ENCODE data around the gene MAN1C1.

GRCh38 chr1:25576459-25577133 lies 40.0 kb upstream of the MAN1C1 start:
- TF ChIP-seq CEBPB (IDR thresholded peaks at IDR 0.05) (no peak), EP300 (IDR thresholded peaks at IDR 0.05; ENCODE audit: borderline replicate concordance) (no peak), MAX (IDR thresholded peaks at IDR 0.05) (no peak), EGR1 (IDR thresholded peaks at IDR 0.05) (no peak), USF1 (IDR thresholded peaks at IDR 0.05) (no peak), RAD21 (IDR thresholded peaks at IDR 0.05; ENCODE audit: low read depth) (no peak), TCF12 (IDR thresholded peaks at IDR 0.05; ENCODE audit: low read depth) (no peak), TAF1 (IDR thresholded peaks at IDR 0.05; ENCODE audit: low read depth) (no peak), YY1 (IDR thresholded peaks at IDR 0.05; ENCODE audit: low read depth) (no peak), TEAD4 (IDR thresholded peaks at IDR 0.05) (no peak), REST (IDR thresholded peaks at IDR 0.05; ENCODE audit: low read depth) (no peak), FOXM1 (IDR thresholded peaks at IDR 0.05; ENCODE audit: borderline replicate concordance, low read depth) (no peak)
